ENCODE measurements around the gene PTEN. TPM values are rescaled to one million over a fixed set of nuclear protein-coding genes. Genes with fewer than 3 reads are reported as not detected.
A peak's percentile ranks its signal among the peaks of the same experiment; 100 is the strongest.

Gene PTEN
- total RNA-seq, result 100 to 1,000 TPM in 2 of 3 donors, 10 to 100 TPM in 1; 94.1 to 118 (median 118) TPM
- long read RNA-seq, donor 1, full-length matches to known transcripts, result 114 of 130 reads
- long read RNA-seq, donor 1, partial matches to known transcripts, result 4 of 130 reads
- long read RNA-seq, donor 1, other reads (novel, unspliced or antisense), result 12 of 130 reads
- long read RNA-seq, donor 2, partial matches to known transcripts, result 0 of 9 reads
- long read RNA-seq, donor 2, other reads (novel, unspliced or antisense), result 9 of 9 reads

- intact Hi-C loops (cut with DNase I, micrococcal nuclease), result loop anchor here in 1 of 2 donors (5.0 to 10.0 kb wide), 2 partner anchors 362 to 524 kb away; no protein-coding TSS in a partner anchor
- TF ChIP-seq, protein P1, sequence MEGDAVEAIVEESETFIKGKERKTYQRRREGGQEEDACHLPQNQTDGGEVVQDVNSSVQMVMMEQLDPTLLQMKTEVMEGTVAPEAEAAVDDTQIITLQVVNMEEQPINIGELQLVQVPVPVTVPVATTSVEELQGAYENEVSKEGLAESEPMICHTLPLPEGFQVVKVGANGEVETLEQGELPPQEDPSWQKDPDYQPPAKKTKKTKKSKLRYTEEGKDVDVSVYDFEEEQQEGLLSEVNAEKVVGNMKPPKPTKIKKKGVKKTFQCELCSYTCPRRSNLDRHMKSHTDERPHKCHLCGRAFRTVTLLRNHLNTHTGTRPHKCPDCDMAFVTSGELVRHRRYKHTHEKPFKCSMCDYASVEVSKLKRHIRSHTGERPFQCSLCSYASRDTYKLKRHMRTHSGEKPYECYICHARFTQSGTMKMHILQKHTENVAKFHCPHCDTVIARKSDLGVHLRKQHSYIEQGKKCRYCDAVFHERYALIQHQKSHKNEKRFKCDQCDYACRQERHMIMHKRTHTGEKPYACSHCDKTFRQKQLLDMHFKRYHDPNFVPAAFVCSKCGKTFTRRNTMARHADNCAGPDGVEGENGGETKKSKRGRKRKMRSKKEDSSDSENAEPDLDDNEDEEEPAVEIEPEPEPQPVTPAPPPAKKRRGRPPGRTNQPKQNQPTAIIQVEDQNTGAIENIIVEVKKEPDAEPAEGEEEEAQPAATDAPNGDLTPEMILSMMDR (IDR thresholded peaks at IDR 0.05), result no peak
- Histone ChIP-seq H3K36me3 (ENCODE audit: low read depth) (no peaks in the 10 kb centered on the region), H3K4me1 (ENCODE audit: low read depth) (no peaks in the 10 kb centered on the region), H3K9me3 (no peaks in the 10 kb centered on the region), H3K4me3 (peak within 1 kb of the TSS; percentile 84)
- ATAC-seq, result peak; percentile 76
- peak; percentile 92 to 95 (median 95) for DNase-seq
Observed at GRCh38 chr10:87863053-87863943, at the start of gene PTEN, which contains the start of gene KLLN. Gene PTEN (plus strand): TSS chr10:87863625. CDS start chr10:87864470, 845 bp downstream. Gene KLLN (minus strand): TSS chr10:87863533. CDS start chr10:87862487, 1,046 bp downstream.

GRCh38 chr10:87816163-87816897 is 47.1 kb upstream of the PTEN start:
- intact Hi-C loops (cut with DNase I, micrococcal nuclease), result no loop called here
- no peak for ATAC-seq

GRCh38 chr10:87816898-87817608 is 46.4 kb upstream of the PTEN start:
- ATAC-seq (peak; percentile 2), DNase-seq (no peak)
- Histone ChIP-seq H3K36me3 (ENCODE audit: low read depth) (no peaks in the 10 kb centered on the region), H3K4me1 (ENCODE audit: low read depth) (peaks cover 19% of the 10 kb centered on the region), H3K4me3 (peak overlapping the region; percentile 40), H3K9me3 (no peaks in the 10 kb centered on the region)
- TF ChIP-seq, protein P1 (IDR thresholded peaks at IDR 0.05), result no peak
- intact Hi-C loops (cut with DNase I, micrococcal nuclease), result no loop called here

More at GRCh38 chr10:87816163-87816897, 47.1 kb upstream of the PTEN start:
- DNase-seq, result no peak
- TF ChIP-seq, protein P1 (IDR thresholded peaks at IDR 0.05), result no peak
- Histone ChIP-seq H3K4me1 (ENCODE audit: low read depth) (peaks cover 19% of the 10 kb centered on the region), H3K9me3 (no peaks in the 10 kb centered on the region), H3K36me3 (ENCODE audit: low read depth) (no peaks in the 10 kb centered on the region), H3K4me3 (no peak overlapping the region)

DNA sequence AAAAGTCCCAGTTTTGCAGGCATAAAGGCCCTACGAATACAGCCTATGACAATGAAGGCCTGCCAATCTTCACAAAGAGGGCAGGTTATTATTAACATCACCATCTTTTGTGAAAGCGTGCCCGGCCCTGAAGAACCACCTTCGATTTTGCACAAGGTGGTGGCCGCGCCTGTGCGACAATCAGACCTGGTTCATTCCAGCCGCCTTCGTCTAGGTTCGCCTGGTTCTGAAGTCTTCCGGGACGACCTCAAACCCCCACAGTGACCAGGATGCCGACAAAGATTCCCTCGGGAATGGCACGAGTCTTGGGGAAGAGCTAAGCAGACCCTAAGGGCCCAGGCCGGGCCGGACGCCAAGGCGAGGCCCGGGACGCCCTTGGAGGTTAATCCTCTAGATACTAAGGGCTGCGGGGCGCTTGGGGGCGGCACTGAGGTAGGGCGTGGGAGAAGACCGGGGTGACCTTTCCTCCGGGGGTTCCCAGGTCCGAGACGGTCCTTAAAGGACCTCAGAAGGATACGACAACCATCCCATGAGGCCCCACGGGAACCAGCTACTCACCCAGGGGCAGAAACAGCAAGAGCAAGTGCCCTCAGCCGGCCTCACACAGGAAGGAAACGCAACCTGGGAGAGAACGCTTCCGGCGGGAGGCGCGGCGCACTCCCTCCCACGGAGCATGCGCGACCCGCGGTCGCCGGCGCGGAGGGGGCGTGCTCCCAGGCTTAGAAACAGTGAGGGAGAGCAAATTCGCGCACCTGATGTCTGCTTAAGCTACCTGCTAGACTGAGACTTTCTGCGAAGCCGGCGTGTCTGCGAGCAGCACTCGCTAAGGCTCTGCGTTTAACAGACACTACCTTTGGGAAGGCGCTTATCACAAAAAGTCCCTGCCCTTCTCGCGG is 45.6 kb upstream of the PTEN start, which contains the start of gene ATAD1:
TSS of gene ATAD1 (minus strand) at position 618 of the 896 bp plus-strand sequence. CDS start 3,627 bp downstream, outside the sequence.
- DNase-seq, result peak; percentile 89 to 93 (median 92)
- no peaks in the 10 kb centered on the region for H3K36me3 ChIP-seq (ENCODE audit: low read depth)
- no peaks in the 10 kb centered on the region for H3K9me3 ChIP-seq
- intact Hi-C loops (cut with DNase I, micrococcal nuclease), result no loop called here
- TF ChIP-seq, protein P1 (IDR thresholded peaks at IDR 0.05), result no peak
- H3K4me3 ChIP-seq, result peak within 1 kb of the TSS; percentile 40
- ATAC-seq, result peak; percentile 98
- H3K4me1 ChIP-seq (ENCODE audit: low read depth), result peaks cover 19% of the 10 kb centered on the region

Measured in mucosa of descending colon (tissue), 3 donors.